SH-SY5Y (cell line): ENCODE measurements around the gene NOL11.

ENCODE experiments used
- GATA2 ChIP-seq: IDR thresholded peaks from 2 replicates; pipeline ENCODE4 v1.6.1; 2011; ENCODE audit warnings: mild to moderate bottlenecking, low read depth, low read length
- GATA3 ChIP-seq: IDR thresholded peaks from 2 replicates; pipeline ENCODE4 v1.6.1; 2011; ENCODE audit warnings: low read depth, mild to moderate bottlenecking, low read length, moderate library complexity

NOL11 gene

DNA sequence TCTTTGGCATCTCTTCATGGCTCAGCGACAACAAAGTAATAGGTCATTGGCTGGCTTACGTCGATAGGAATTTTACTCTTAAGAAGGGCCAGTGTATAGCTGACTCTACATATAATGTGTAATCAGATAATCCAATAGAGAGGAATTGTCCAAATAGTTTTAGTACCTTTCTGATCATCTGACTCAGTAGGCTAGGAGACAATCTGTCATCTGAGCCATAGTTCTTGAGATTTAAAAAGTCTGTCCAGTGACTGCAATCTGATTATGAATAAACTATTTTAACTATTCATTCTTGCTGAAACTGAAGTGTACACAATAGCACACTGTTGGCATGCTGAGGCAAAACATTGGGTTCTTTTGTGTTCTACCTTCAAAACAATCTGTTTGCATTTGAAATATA is 21.4 kb upstream of the NOL11 start:
- no peak for TF ChIP-seq GATA2
- TF ChIP-seq GATA3, result no peak

DNA sequence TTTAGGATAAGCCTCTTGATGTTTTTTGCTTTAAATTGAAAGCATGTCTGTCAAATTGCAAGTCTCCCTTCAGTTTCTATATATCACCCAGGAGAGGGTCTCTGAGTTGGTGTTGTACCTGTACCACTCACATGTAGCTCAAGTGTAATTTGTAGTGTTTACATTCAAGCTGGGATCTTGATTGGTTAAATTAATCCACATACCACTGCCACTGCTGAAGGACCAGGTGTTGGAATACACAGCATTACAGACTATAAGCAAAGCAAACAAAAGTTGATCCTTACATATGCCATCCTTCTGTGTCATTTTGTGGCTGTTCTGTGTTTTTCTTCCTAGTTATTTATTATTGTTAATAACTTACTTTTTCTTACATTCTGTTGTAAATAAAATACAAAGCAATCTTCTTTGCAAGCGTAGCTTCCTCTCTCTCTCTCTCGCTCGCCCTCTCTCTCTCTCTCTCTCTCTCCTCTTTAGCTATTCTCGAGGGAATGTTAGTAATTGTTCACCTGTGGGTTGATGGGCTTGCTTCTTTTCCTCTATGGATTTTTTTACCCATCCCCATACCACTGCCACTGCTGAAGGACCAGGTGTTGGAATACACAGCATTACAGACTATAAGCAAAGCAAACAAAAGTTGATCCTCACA is 20.8 kb upstream of the NOL11 start:
- TF ChIP-seq GATA3 (no peak), GATA2 (no peak)

GRCh38 chr17:67700037-67700724 is 17.6 kb upstream of the NOL11 start:
- TF ChIP-seq GATA3 (no peak), GATA2 (no peak)

DNA sequence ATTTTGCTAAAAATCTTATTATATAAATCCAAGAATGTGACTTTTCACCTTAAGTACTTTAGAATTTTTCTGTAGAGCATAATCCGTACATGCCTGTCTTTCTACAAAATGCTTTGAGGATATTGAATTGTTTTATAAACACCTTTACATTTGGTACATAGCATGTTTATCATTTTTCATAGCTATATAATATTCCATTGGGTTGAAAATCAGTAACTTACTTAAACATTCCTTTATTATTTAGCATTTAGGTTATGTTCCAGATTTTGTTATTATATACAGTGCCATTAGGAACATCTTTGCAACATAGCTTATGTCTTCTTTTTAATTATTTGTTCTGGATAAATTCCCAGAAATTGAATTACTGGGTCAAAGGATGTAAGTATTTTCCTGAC is 17.0 kb upstream of the NOL11 start:
- no peak for TF ChIP-seq GATA2
- no peak for TF ChIP-seq GATA3

GRCh38 chr17:67707442-67707841 is 10.3 kb upstream of the NOL11 start:
- TF ChIP-seq GATA3, result no peak
- no peak for TF ChIP-seq GATA2

- TF ChIP-seq GATA3, result no peak
These were observed 9.4 kb upstream of the NOL11 start for GRCh38 chr17:67708378-67708777.

DNA sequence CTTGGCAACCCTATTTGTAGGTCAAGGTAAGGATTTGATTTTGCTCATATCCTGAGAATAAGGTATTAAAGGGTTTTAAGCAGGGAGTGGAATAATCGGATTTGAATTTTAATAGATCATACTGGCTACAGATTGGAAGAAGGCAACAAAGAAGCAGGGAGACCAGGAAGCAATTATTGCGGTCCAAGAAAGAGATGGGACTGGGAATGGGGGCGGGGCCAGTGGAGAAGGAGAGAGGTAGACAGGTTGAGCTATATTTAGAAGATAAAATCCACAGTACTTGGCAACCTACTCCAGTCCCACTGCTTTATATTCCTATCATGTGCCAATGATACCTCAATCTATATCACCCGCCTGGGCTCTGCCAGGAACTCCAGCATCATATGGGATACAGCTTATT is 5.8 kb upstream of the NOL11 start:
- no peak for TF ChIP-seq GATA2
- TF ChIP-seq GATA3, result no peak

DNA sequence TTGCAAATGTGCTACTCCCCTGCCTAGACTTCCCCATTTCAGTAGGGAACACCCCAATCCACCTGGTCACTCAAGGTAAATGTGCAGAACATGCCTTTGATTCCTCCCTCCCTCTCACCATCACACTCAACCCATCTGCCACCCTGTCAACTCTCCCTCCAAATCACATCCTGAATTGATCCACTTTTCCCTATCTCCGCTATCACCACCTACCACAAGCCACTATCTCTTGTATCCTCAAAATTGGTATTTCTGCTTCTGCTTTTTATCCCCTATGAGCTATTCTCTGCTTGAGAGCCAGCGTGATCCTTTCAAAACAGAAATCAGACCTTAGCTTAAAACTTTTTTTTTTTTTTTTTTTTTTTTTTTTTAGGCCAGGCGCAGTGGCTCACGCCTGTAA is 5.4 kb upstream of the NOL11 start:
- TF ChIP-seq GATA3, result no peak
- no peak for TF ChIP-seq GATA2

GRCh38 chr17:67713169-67713568 is 4.6 kb upstream of the NOL11 start:
- TF ChIP-seq GATA2, result no peak
- TF ChIP-seq GATA3, result no peak

GRCh38 chr17:67716405-67716798 is 1.3 kb upstream of the NOL11 start:
- no peak for TF ChIP-seq GATA3
- TF ChIP-seq GATA2, result no peak

DNA sequence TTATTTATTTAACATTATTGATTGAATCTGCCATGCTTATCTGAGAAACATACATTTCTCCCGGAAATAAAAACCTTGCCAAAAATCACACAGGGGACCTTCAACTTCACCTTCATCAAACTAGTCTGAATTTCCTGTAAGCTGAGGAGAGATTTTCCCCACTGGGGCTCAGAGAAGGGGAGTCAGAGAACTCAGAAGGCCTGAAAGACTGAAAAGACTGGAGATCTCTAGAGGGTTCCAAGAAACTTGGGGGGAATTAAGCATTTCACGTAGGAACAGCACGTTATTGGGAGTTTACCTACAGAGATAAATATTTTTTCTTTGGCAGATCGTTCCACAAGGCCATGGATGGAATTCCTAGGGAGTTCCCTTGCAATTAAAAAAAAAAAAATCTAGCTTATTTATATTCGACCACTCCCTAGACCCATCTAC is 528 bp upstream of the NOL11 start:
- TF ChIP-seq GATA3 (no peak), GATA2 (no peak)

- no peak for TF ChIP-seq GATA3
- no peak for TF ChIP-seq GATA2
These were observed 697 bp downstream of the NOL11 start for GRCh38 chr17:67718325-67718941.

DNA sequence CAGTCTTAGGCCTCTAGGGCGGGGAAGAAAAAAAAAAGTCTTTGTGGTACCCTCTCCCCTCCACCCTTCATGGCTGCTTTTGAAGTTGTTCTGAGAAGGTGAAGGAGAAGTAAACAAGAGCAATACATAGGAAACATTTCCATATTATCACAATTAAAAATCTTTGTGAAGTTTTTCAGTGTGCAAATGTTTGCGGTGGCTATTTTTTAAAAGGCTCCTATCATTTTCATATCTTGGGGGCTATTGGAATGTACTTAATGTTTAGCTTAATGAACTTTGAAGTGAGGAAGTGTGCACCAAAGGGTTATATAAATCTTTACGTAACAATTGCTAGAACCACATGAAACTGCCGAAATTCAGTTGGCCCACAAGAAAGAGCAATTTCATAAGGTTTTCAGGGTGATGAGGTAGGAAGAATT is 7.6 kb downstream of the NOL11 start:
- no peak for TF ChIP-seq GATA2

GRCh38 chr17:67725807-67726206 is 8.1 kb downstream of the NOL11 start:
- TF ChIP-seq GATA3 (no peak), GATA2 (no peak)

DNA sequence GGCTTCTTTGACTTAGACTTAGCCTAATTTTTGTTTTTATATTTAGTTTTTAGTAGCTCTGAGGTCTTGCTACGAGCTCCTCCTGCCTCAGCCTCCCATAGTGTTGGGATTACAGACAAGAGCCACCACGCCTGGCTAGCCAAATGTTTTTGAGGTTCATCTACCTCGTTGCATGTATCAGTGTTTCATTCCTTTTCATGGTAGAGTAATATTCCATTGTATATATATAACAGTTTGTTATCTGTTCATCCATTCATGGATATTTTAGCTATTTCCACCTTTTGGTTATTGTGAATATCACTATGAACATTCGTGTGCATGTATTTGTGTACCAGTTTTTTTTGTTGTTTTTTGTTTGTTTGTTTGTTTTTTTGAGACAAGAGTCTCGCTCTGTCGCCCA is 12.2 kb downstream of the NOL11 start:
- TF ChIP-seq GATA3 (no peak), GATA2 (no peak)

- TF ChIP-seq GATA3 (no peak), GATA2 (no peak)
These were observed 13.0 kb downstream of the NOL11 start for GRCh38 chr17:67730731-67731130.
